CMK (cell line): ENCODE data around the gene ETDA.
"Not testable (repeated sequence)": the region's sequence is repeated elsewhere in the genome, so short reads cannot be mapped to it uniquely, and the experiment has no call there.

Experiments used
- DNase-seq: peaks from one replicate; pipeline ENCODE4 v3.0.0-alpha.2; 2010; ENCODE audit warnings: low read depth

ETDA gene

GRCh38 chrX:135252011-135252518 is at the start of gene ETDA:
TSS of gene ETDA (plus strand) at chrX:135252061. CDS start at chrX:135253277, 1,216 bp downstream.
- not testable (repeated sequence) for DNase-seq

- DNase-seq, result not testable (repeated sequence)
Measured at GRCh38 chrX:135206427-135206826, 45.4 kb upstream of the ETDA start.

DNA sequence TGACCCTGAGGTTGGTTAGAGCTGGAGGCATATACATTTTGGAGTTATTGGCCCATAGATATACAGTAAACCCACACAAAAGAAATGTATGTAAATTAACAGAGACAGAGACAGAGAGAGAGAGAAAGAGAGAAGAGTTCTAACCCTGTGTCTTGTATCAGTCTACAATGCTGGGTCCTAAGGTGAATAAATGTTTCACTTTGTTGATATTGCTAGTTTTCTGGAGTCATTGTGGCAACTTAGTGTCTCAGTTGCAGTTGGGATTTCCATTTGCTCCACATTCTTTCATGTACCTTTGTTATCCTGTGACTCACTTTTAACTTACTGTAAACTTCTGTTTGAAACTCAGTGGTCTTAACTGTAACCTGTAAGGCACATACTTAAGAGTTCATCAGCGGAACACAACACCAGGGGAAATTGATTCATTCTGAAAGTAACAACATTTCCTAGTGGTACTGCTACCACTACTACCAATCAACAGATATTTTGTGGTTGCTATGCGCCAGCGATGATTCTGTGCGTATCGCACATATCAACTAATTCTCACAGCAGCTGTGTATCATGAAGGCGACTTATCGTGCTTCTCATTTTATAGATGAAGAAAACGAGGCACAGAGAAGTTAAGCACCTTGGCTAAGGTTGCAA is 38.5 kb upstream of the ETDA start:
- no peak for DNase-seq

DNA sequence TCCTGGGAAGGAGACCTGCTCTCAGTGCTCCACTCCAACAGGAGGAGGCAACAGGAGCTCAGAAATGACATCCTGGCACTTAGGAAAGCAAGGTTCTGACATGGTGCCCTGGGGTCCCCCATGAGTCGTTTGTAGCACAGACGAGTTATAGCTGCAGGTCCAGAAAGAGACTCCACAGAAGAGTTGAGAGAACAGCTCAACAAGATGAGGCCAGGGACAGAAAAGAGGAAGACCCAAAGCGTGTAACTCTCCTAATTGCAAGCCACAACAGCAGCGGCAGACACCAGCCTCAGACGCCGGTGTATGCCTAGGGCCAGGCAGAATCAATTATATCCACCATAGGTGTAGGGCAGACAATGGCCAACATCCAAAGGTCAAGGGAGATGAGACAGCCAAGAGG is 5.9 kb upstream of the ETDA start:
- not testable (repeated sequence) for DNase-seq

DNA sequence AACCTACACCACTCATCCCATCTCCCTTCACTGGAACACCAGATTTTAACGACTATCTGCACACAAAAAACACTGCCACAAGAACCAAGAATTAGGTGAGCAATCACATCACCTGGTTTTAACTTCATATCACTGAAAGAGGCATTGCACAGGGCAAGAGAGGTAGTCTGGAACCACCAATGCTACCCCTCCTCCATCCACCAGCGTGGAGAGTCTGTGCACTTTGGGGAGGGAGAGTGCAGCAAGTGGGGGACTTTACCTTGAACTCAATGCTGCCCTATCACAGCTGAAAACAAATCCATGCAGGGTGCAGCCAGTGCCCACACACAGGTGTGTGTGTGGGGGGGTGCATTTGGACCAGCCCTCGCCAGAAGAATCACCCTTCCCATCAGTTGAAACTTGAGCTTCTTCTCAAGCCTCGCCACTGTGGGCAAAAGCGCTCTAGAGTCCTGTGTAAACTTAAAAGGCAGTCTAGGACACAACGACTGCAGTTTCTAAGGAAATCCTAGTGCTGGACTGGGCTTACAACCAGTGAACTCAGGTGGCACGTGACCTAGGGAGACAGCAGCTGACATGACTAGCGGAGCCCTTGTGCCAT is 4.3 kb downstream of the ETDA start:
- DNase-seq, result not testable (repeated sequence)

DNA sequence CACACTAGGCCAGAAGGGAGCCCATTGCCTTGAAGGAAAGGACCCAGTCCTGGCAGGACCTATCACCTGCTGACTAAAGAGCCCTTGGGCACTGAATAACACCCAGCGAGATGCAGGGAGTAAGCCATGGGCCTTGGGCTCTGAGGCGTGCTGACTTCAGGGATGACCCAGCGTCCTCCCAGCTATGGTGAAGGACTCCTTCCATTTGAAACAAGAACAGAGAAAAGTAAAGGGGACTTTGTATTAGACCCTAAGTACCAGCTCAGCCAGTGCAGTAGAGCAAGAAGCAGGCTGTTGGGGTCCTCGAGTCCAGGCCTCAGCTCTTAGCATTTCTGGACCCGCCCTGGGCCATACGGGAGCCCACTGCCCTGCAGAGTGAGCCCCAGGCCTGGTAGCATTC is 5.1 kb downstream of the ETDA start:
- DNase-seq, result no peak

DNA sequence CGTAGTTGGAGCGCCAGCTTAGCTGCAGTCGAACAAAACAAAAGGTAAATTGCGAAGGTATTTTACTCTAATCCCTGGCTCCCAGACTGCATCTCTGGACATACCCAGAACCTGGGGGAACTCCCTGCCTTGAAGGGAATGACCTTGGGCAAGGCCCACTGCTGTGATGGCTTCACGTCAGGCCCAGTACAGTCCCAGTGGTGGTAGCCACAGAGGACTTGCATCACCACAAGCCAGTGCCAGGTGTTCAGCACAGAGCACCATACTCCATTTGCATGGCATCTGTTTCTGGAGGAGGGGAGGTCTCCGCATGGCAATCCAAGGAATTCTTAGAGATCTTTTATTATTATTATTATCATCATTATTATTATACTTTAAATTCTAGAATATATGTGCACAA is 5.6 kb downstream of the ETDA start:
- no peak for DNase-seq

DNA sequence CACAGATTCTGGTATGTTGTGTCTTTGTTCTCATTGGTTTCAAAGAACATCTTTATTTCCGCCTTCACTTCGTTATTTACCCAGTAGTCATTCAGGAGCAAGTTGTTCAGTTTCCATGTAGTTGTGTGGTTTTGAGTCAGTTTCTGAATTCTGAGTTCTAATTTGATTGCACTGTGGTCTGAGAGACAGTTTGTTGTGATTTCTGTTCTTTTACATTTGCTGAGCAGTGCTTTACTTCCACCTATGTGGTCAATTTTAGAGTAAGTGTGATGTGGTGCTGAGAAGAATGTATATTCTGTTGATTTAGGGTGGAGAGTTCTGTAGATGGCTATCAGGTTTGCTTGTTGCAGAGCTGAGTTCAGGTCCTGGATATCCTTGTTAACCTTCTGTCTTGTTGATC is 9.1 kb downstream of the ETDA start:
- not testable (repeated sequence) for DNase-seq

- not testable (repeated sequence) for DNase-seq
Measured at GRCh38 chrX:135263376-135263775, 11.5 kb downstream of the ETDA start.

- no peak for DNase-seq
Measured at GRCh38 chrX:135264206-135264605, 12.3 kb downstream of the ETDA start.

DNA sequence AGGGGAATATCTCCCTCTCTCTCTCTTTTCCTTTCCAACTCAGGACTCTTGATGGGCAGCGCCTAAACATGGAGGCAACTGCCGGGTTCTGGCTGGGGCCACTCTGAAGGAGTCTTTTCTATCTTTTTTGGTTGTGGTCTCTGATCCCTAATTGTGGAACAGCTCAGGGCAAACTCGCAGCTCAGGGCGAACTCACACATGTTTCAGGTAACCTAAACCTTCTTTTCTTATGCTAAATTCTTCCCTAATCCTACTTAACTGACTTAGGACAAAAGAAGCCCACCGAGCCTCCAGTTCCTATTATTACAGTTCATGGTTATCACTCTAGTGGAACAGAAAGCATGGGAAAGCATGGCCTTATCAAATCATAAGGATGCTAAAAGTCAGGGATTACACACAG is 21.3 kb downstream of the ETDA start:
- DNase-seq, result no peak

- no peak for DNase-seq
Measured at GRCh38 chrX:135275973-135276372, 24.1 kb downstream of the ETDA start.

DNA sequence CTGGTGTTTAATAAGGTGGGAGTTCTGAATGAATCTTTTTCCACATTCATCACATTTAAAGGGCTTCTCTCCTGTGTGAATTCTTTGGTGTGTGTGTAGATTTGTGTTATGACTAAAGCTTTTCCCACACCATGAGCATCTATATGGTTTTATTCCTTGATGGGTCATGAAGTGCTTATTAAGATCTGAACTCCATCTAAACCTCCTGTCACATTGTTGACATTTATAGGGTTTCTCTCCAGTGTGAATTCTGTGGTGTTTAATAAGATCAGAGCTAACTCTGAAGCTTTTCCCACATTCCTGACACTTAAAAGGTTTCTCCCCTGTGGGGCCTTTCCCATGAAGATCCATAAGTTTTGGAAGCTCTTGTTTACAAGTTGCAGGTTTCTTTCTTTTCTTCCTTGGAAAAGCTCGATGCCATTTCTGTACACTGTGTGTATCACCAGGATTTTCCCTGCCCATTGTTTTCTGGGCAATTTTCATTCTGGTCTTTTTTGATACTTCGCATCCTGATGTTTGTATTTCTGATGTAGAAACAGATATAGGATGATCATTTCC is 35.5 kb downstream of the ETDA start:
- no peak for DNase-seq

GRCh38 chrX:135295238-135295943 is 43.5 kb downstream of the ETDA start:
- no peak for DNase-seq

DNA sequence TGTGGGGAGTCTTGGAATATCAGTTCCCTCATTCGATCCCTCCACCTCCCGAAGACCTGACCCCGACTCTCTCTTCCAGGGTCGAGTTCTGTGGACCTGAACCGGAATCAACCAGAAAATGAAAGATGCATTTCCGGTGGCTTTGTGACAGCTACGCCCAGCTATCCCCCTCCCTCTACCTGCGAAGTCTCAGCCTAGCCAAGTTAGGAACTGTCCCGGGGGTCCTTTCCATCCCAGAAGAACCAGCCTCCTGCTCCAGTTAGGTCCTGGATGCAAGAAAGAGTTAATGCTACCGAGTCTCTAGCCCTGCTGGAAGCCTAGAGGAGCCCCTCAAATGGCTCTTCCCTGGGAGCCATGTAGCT is 44.1 kb downstream of the ETDA start:
- DNase-seq, result no peak

GRCh38 chrX:135302269-135302873 is 50.5 kb downstream of the ETDA start:
- DNase-seq, result no peak
